GM12878 (cell line): ENCODE measurements around the gene PLCB4. TPM values are rescaled to one million over a fixed set of nuclear protein-coding genes. Genes with fewer than 3 reads are reported as not detected.

Experiments
- ATAC-seq: fragments of 200-7000 bp; cut with Tn5 transposase; 3 replicates; pipeline ENCODE4 v1.9.1; 2020; ENCODE audit warnings: mild to moderate bottlenecking, moderate library complexity
- BruUV-seq: library from RNA; stranded (reverse); fragments of 400-500 nt; replicated peaks from 2 replicates; lab custom pipeline; 2021; lab: Mats Ljungman, UMichigan
- CTCF ChIA-PET: fragments of 300-600 bp; sonication (Branson Sonifier 250); formaldehyde crosslinking; extraction: SDS; loops from one replicate; lab custom pipeline; 2021; ENCODE audit warnings: inconsistent platforms; lab: Yijun Ruan, JAX
- POLR2A ChIA-PET: fragments of 350-600 bp; formaldehyde crosslinking; extraction: SDS; loops from one replicate; lab custom pipeline; 2021; ENCODE audit warnings: inconsistent platforms; lab: Charles Lee
- RAD21 ChIA-PET: fragments of 300-600 bp; sonication (Branson Sonifier 250); formaldehyde crosslinking; loops from one replicate; lab custom pipeline; 2023; ENCODE audit warnings: antibody characterized with exemption; ENCODE audit not compliant: unreplicated experiment; lab: Charles Lee
- SMC1A ChIA-PET: fragments of 300-600 bp; sonication (Branson Sonifier 250); formaldehyde crosslinking; loops from one replicate; lab custom pipeline; 2023; ENCODE audit not compliant: unreplicated experiment, uncharacterized antibody; lab: Charles Lee
- DNase-seq: peaks from one replicate; pipeline ENCODE4 v3.0.0-alpha.2; 2011; ENCODE audit warnings: low read depth, low spot score
- FAIRE-seq: peaks from 3 replicates; lab custom pipeline; 2011; peaks lifted over from hg19 to GRCh38; lab: Jason Lieb, UNC
- H2AFZ ChIP-seq: 2 replicates; pipeline ENCODE4 v1.6.0; 2011; ENCODE audit warnings: low read depth, low read length, control low read depth; ENCODE audit not compliant: control insufficient read depth
- H3K27ac ChIP-seq: 2 replicates; pipeline ENCODE4 v1.5.1; 2011; ENCODE audit warnings: control low read depth; ENCODE audit not compliant: control insufficient read depth, insufficient read depth
- H3K27me3 ChIP-seq, 2 experiments: replicated peaks in 1 of 2; 2 replicates each; pipeline versions ENCODE4 v1.6.0 to v1.6.1; 2011; ENCODE audit warnings: low read length in 1 of 2; ENCODE audit not compliant: control insufficient read depth in 2 of 2, insufficient read depth in 2 of 2
- H3K36me3 ChIP-seq, 2 experiments: 2 replicates each; pipeline ENCODE4 v1.5.1; 2011; ENCODE audit warnings: low read length in 1 of 2; ENCODE audit not compliant: control insufficient read depth in 2 of 2, insufficient read depth in 2 of 2
- H3K4me1 ChIP-seq: 2 replicates; pipeline ENCODE4 v1.6.1; 2011; ENCODE audit warnings: mild to moderate bottlenecking, low read length, moderate library complexity, mixed read lengths; ENCODE audit not compliant: control insufficient read depth, insufficient read depth
- H3K4me2 ChIP-seq: 2 replicates; pipeline ENCODE4 v1.6.0; 2011; ENCODE audit warnings: control low read depth; ENCODE audit not compliant: control insufficient read depth, insufficient read depth
- H3K4me3 ChIP-seq: fragments of 200-600 bp; sonication (generic); 2 replicates; pipeline ENCODE4 v1.5.1; 2016
- H3K79me2 ChIP-seq: 2 replicates; pipeline ENCODE4 v1.6.0; 2011; ENCODE audit warnings: low read length; ENCODE audit not compliant: control insufficient read depth, insufficient read depth
- H3K9ac ChIP-seq: 2 replicates; pipeline ENCODE4 v1.8.0; 2011; ENCODE audit warnings: low read length, control low read depth, mixed read lengths; ENCODE audit not compliant: control insufficient read depth, insufficient read depth
- H3K9me3 ChIP-seq: replicated peaks from 3 replicates; pipeline ENCODE4 v1.5.1; 2011; ENCODE audit warnings: mild to moderate bottlenecking, low read length; ENCODE audit not compliant: control insufficient read depth, insufficient read depth
- H4K20me1 ChIP-seq: 2 replicates; pipeline ENCODE4 v1.6.0; 2011; ENCODE audit not compliant: control insufficient read depth, insufficient read depth
- ATF2 ChIP-seq: IDR thresholded peaks from 2 replicates; pipeline ENCODE4 v1.6.1; 2012; ENCODE audit warnings: low read length, inconsistent platforms
- EZH2 ChIP-seq: IDR thresholded peaks from 2 replicates; pipeline ENCODE4 v1.6.1; 2012; ENCODE audit warnings: low read depth, mild to moderate bottlenecking, control low read depth, inconsistent platforms, low read length, borderline replicate concordance; ENCODE audit not compliant: control insufficient read depth
- FOS ChIP-seq: IDR thresholded peaks from 3 replicates; pipeline ENCODE4 v1.6.1; 2011; ENCODE audit warnings: borderline replicate concordance; ENCODE audit not compliant: insufficient read length; ENCODE audit errors: extremely low read depth
- JUNB ChIP-seq: IDR thresholded peaks from 2 replicates; pipeline ENCODE4 v1.6.1; 2016; ENCODE audit warnings: antibody characterized with exemption, mild to moderate bottlenecking
- KLF5 ChIP-seq: fragments of 450-650 bp; IDR thresholded peaks from 2 replicates; pipeline ENCODE4 v1.6.1; 2014; ENCODE audit warnings: mild to moderate bottlenecking; ENCODE audit not compliant: partially characterized antibody
- RB1 ChIP-seq: fragments of 450-650 bp; formaldehyde crosslinking; IDR thresholded peaks from 2 replicates; pipeline ENCODE4 v1.6.1; 2017; ENCODE audit warnings: mild to moderate bottlenecking, borderline replicate concordance
- RCOR1 ChIP-seq: conservative IDR thresholded peaks from 2 replicates; pipeline ENCODE4 v1.6.1; 2012; ENCODE audit warnings: low read depth, low read length, improper control_type of control experiment
- RFX5 ChIP-seq: IDR thresholded peaks from 2 replicates; pipeline ENCODE4 v1.6.1; 2011; ENCODE audit warnings: low read depth, low read length, improper control_type of control experiment
- YBX1 ChIP-seq: fragments of 450-650 bp; IDR thresholded peaks from 2 replicates; pipeline ENCODE4 v1.6.1; 2016; ENCODE audit warnings: antibody characterized with exemption
- ZNF207 ChIP-seq: fragments of 450-650 bp; IDR thresholded peaks from 2 replicates; pipeline ENCODE4 v1.6.1; 2014; ENCODE audit warnings: antibody characterized with exemption, mild to moderate bottlenecking, borderline replicate concordance
- WGBS: methylation state at CpG from one replicate; pipeline ENCODE4 v1.1.6; 2016; ENCODE audit warnings: low lambda C conversion rate; ENCODE audit not compliant: insufficient replicate concordance, insufficient coverage; ENCODE audit errors: missing lambda C conversion rate; 5-methylcytosine and 5-hydroxymethylcytosine counted together
- in situ Hi-C: fragments of 300-500 bp; cut with MboI; formaldehyde crosslinking; loops from 9 replicates; pipeline ENCODE4 v1.14.3; 2018; ENCODE audit warnings: mixed read lengths
- intact Hi-C: fragments of 100-400 bp; cut with micrococcal nuclease; formaldehyde crosslinking; loops from one replicate; pipeline ENCODE4 v1.14.2; 2022; ENCODE audit not compliant: unreplicated experiment
- polyA plus RNA-seq, 11 experiments: library from polyadenylated mRNA; depleted of rRNA in 4 of 11; unstranded in 6 of 11; stranded (reverse) in 5 of 11; fragments of >200 nt; fragmentation: Nextera tagmentation in 4 of 11; fragmentation: Illumina TruSeq in 1 of 11; extraction: Ambion mirVana in 4 of 11; extraction: Trizol in 1 of 11; gene quantifications; 1 replicate in 1 of 11; 2 replicates in 10 of 11; pipeline versions ENCODE4 v1.2.1 to v1.2.3, GENCODE V29; 2011 to 2016; ENCODE audit warnings: inconsistent platforms in 2 of 11, missing spikeins in 2 of 11, low read depth in 1 of 11
- total RNA-seq, 4 experiments: library from RNA; depleted of rRNA in 3 of 4; stranded (reverse); fragments of >200 nt in 3 of 4; fragmentation: Illumina TruSeq in 1 of 4; extraction: Trizol in 1 of 4; gene quantifications; 2 replicates each; pipeline versions ENCODE4 v1.2.1 to v1.2.3, GENCODE V29; 2013 to 2021
- TF ChIP-seq, protein P1 (sequence below): IDR thresholded peaks from 2 replicates; pipeline ENCODE4 v1.6.1; 2012; ENCODE audit warnings: low read depth, low read length, improper control_type of control experiment
- TF ChIP-seq, protein P2 (sequence below): IDR thresholded peaks from 2 replicates; pipeline ENCODE4 v1.6.1; 2012; ENCODE audit warnings: low read depth, low read length, improper control_type of control experiment
- TF ChIP-seq, protein P3 (sequence below): IDR thresholded peaks from 2 replicates; pipeline ENCODE4 v1.6.1; 2011; ENCODE audit warnings: borderline replicate concordance, low read depth, mild to moderate bottlenecking, moderate library complexity, mixed read lengths, low read length; ENCODE audit not compliant: insufficient read depth; ENCODE audit errors: extremely low read length

Gene PLCB4
- total and polyA plus RNA-seq, 10 of the 15 experiments (the other 5 are each of a cell fraction or from before 2014, with no cell fraction given) = not detected

- ChIA-PET SMC1A (interaction anchor here (1.5 kb wide), 1 partner anchor 35 kb away, joined by 3 read pairs; no protein-coding TSS in a partner anchor), CTCF (interaction anchor here (1.2 to 1.3 kb wide), 2 partner anchors 10 to 16 kb away, joined by 4 read pairs; no protein-coding TSS in a partner anchor), RAD21 (no interaction called here), POLR2A (no interaction called here)
- TF ChIP-seq YBX1 = no peak
- TF ChIP-seq ZNF207 = no peak
- TF ChIP-seq JUNB = no peak
- no peak for TF ChIP-seq RFX5
- Histone ChIP-seq H3K79me2 (no peaks in the 10 kb centered on the region), H2AFZ (no peak overlapping the region), H3K27me3 (peaks cover 0 to 3% of the 10 kb centered on the region in 2 experiments; a peak in 1 of 4 replicates), H3K36me3 (no peaks in the 10 kb centered on the region), H3K4me3 (no peak overlapping the region), H3K9ac (no peak overlapping the region), H3K27ac (no peak overlapping the region), H3K4me1 (no peaks in the 10 kb centered on the region), H3K4me2 (no peak overlapping the region), H3K9me3 (no peaks in the 10 kb centered on the region), H4K20me1 (no peaks in the 10 kb centered on the region)
- 9% methylated on average over 4 of the region's 4 CpGs for WGBS
- ATAC-seq (no peak), DNase-seq (no peak), FAIRE-seq (no peak)
- intact Hi-C loops = no loop called here
- BruUV-seq = no TSS peak
- in situ Hi-C loops = no loop called here
Measured at GRCh38 chr20:9329355-9330101, 260.6 kb downstream of the PLCB4 start.

GRCh38 chr20:9330151-9330550 is 261.3 kb downstream of the PLCB4 start:
- no peaks in the 10 kb centered on the region for H3K9me3 ChIP-seq
- no peak for ATAC-seq
- ChIA-PET POLR2A (no interaction called here), SMC1A (interaction anchor here (1.1 to 1.5 kb wide), 2 partner anchors 9 to 36 kb away, joined by 3 read pairs; no protein-coding TSS in a partner anchor), CTCF (interaction anchor here (1.2 kb wide), 1 partner anchor 15 kb away, joined by 4 read pairs; no protein-coding TSS in a partner anchor), RAD21 (no interaction called here)
- no peaks in the 10 kb centered on the region for H4K20me1 ChIP-seq
- H3K4me2 ChIP-seq = no peak overlapping the region
- BruUV-seq = no TSS peak
- no peak overlapping the region for H3K9ac ChIP-seq
- H3K27ac ChIP-seq = no peak overlapping the region
- H3K4me3 ChIP-seq = no peak overlapping the region
- peaks cover 0 to 3% of the 10 kb centered on the region in 2 experiments; a peak in 1 of 4 replicates for H3K27me3 ChIP-seq
- no peak for DNase-seq
- in situ Hi-C loops (no loop called here), intact Hi-C loops (no loop called here)
- H2AFZ ChIP-seq = no peak overlapping the region
- no peak for FAIRE-seq
- H3K79me2 ChIP-seq = no peaks in the 10 kb centered on the region
- H3K4me1 ChIP-seq = no peaks in the 10 kb centered on the region
- 35% methylated on average over 4 of the region's 4 CpGs for WGBS
- no peaks in the 10 kb centered on the region for H3K36me3 ChIP-seq
- TF ChIP-seq ATF2 (no peak), KLF5 (no peak), FOS (no peak), RB1 (no peak), RCOR1 (no peak), EZH2 (no peak)
- TF ChIP-seq, protein P1, sequence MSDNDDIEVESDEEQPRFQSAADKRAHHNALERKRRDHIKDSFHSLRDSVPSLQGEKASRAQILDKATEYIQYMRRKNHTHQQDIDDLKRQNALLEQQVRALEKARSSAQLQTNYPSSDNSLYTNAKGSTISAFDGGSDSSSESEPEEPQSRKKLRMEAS = no peak
- TF ChIP-seq, protein P2, sequence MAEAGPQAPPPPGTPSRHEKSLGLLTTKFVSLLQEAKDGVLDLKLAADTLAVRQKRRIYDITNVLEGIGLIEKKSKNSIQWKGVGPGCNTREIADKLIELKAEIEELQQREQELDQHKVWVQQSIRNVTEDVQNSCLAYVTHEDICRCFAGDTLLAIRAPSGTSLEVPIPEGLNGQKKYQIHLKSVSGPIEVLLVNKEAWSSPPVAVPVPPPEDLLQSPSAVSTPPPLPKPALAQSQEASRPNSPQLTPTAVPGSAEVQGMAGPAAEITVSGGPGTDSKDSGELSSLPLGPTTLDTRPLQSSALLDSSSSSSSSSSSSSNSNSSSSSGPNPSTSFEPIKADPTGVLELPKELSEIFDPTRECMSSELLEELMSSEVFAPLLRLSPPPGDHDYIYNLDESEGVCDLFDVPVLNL = no peak
- TF ChIP-seq, protein P3, sequence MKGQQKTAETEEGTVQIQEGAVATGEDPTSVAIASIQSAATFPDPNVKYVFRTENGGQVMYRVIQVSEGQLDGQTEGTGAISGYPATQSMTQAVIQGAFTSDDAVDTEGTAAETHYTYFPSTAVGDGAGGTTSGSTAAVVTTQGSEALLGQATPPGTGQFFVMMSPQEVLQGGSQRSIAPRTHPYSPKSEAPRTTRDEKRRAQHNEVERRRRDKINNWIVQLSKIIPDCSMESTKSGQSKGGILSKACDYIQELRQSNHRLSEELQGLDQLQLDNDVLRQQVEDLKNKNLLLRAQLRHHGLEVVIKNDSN = no peak
